Right lobe of liver (tissue), 6 donors: ENCODE measurements around the gene OR14A16. TPM values are rescaled to one million over a fixed set of nuclear protein-coding genes. Genes with fewer than 3 reads are reported as not detected.

Source experiments
- ATAC-seq, 4 donors: fragments of 200-7000 bp; cut with Tn5 transposase; one replicate each; pipeline ENCODE4 v1.9.1; 2020; ENCODE audit warnings: mild to moderate bottlenecking in 4 of 4, moderate library complexity in 4 of 4
- DNase-seq, 3 donors: peaks; one replicate each; pipeline ENCODE4 v3.0.0-alpha.2; 2020
- H3K27ac ChIP-seq, 3 donors: fragments of 200-600 bp; one replicate each; pipeline ENCODE4 v1.8.0; 2022
- H3K27me3 ChIP-seq, 2 donors: fragments of 200-600 bp; one replicate each; pipeline ENCODE4 v1.8.0; 2022
- H3K36me3 ChIP-seq, 4 donors: fragments of 200-600 bp; sonication (generic) in 1 of 4; one replicate each; pipeline versions ENCODE4 v1.5.1 to v1.8.0; 2017 to 2022; ENCODE audit warnings: control low read depth in 1 of 4
- H3K4me1 ChIP-seq, 4 donors: fragments of 200-600 bp; sonication (generic) in 1 of 4; one replicate each; pipeline versions ENCODE4 v1.5.1 to v1.8.0; 2017 to 2022; ENCODE audit warnings: control low read depth in 1 of 4
- H3K4me3 ChIP-seq, 3 donors: fragments of 200-600 bp; one replicate each; pipeline ENCODE4 v1.8.0; 2022
- H3K9me3 ChIP-seq, 4 donors: fragments of 200-600 bp; sonication (generic) in 1 of 4; one replicate each; pipeline versions ENCODE4 v1.5.1 to v1.8.0; 2017 to 2022; ENCODE audit warnings: control low read depth in 1 of 4
- CTCF ChIP-seq, 4 donors: fragments of 200-600 bp in 3 of 4; fragments of 450-650 bp in 1 of 4; IDR thresholded peaks; one replicate each; pipeline versions ENCODE4 v1.5.1 to v1.8.0; 2016 to 2022; ENCODE audit warnings: antibody characterized with exemption in 4 of 4, mild to moderate bottlenecking in 2 of 4
- POLR2A ChIP-seq: fragments of 450-650 bp; IDR thresholded peaks from one replicate; pipeline ENCODE4 v1.6.1; 2017; ENCODE audit warnings: antibody characterized with exemption, mild to moderate bottlenecking
- WGBS: methylation state at CpG from one replicate; pipeline ENCODE4 v1.1.6; 2018; ENCODE audit warnings: low coverage, low lambda C conversion rate; ENCODE audit not compliant: insufficient coverage; ENCODE audit errors: missing lambda C conversion rate; 5-methylcytosine and 5-hydroxymethylcytosine counted together
- intact Hi-C, 2 donors: fragments of 100-400 bp; cut with DNase I; formaldehyde crosslinking; loops; one replicate each; pipeline versions ENCODE4 v1.11.2 to v1.14.1; 2022
- total RNA-seq, 6 experiments: library from RNA; depleted of rRNA in 2 of 6; stranded (reverse); fragments of >200 nt in 2 of 6; fragmentation: NEBNext Ultra II Directional in 3 of 6; extraction: Animal tissue kit (Norgen Biotek cat#: 25700) in 3 of 6; gene quantifications; one replicate each; pipeline versions ENCODE4 v1.1.0 to v1.2.4, GENCODE V29; 2016 to 2023
- donor health status: DM: no; HTN: yes; CAD: no.
- donor health status: DM: no; HTN: no; CAD: no.
- donor health status: DM: no; HTN: no; CAD: no.
- donor health status: DM: no; HTN: yes; CAD: no.
- donor health status: DM: no; HTN: yes; CAD: no.

OR14A16 gene
- total RNA-seq, 6 experiments from 2014 or later = not detected

- Histone ChIP-seq H3K9me3 (no peaks in the 10 kb centered on the region), H3K27ac (no peak overlapping the region), H3K36me3 (no peaks in the 10 kb centered on the region), H3K4me3 (no peak overlapping the region), H3K4me1 (no peaks in the 10 kb centered on the region), H3K27me3 (no peaks in the 10 kb centered on the region)
- TF ChIP-seq CTCF (IDR thresholded peaks at IDR 0.05) (no peak), POLR2A (no peak)
- no peak for ATAC-seq
- 33% methylated on average over 1 of the region's 1 CpG for WGBS
- intact Hi-C loops = no loop called here
- no peak for DNase-seq
These were observed 25.7 kb upstream of the OR14A16 start for GRCh38 chr1:247849616-247850015.

GRCh38 chr1:247848346-247848745 lies 24.4 kb upstream of the OR14A16 start:
- WGBS = 69% methylated on average over 7 of the region's 7 CpGs
- H3K4me1 ChIP-seq = no peaks in the 10 kb centered on the region
- intact Hi-C loops = no loop called here

GRCh38 chr1:247845693-247846017 lies 21.7 kb upstream of the OR14A16 start:
- no peak for TF ChIP-seq CTCF (IDR thresholded peaks at IDR 0.05)
- TF ChIP-seq POLR2A = no peak
- intact Hi-C loops = no loop called here

More at GRCh38 chr1:247848346-247848745, 24.4 kb upstream of the OR14A16 start:
- Histone ChIP-seq H3K9me3 (no peaks in the 10 kb centered on the region), H3K27me3 (no peaks in the 10 kb centered on the region), H3K4me3 (no peak overlapping the region), H3K36me3 (no peaks in the 10 kb centered on the region), H3K27ac (no peak overlapping the region)
- ATAC-seq (no peak), DNase-seq (no peak)
- no peak for TF ChIP-seq POLR2A
- no peak for TF ChIP-seq CTCF (IDR thresholded peaks at IDR 0.05)

GRCh38 chr1:247845011-247845692 lies 21.2 kb upstream of the OR14A16 start:
- DNase-seq (no peak), ATAC-seq (no peak)
- Histone ChIP-seq H3K9me3 (no peaks in the 10 kb centered on the region), H3K4me1 (no peaks in the 10 kb centered on the region), H3K4me3 (no peak overlapping the region), H3K27ac (no peak overlapping the region), H3K36me3 (no peaks in the 10 kb centered on the region), H3K27me3 (no peaks in the 10 kb centered on the region)
- TF ChIP-seq POLR2A (no peak), CTCF (IDR thresholded peaks at IDR 0.05) (no peak)
- 63% methylated on average over 12 of the region's 12 CpGs for WGBS
- intact Hi-C loops = no loop called here

More at GRCh38 chr1:247845693-247846017, 21.7 kb upstream of the OR14A16 start:
- 39% methylated on average over 5 of the region's 5 CpGs for WGBS
- Histone ChIP-seq H3K9me3 (no peaks in the 10 kb centered on the region), H3K27ac (no peak overlapping the region), H3K36me3 (no peaks in the 10 kb centered on the region), H3K4me3 (no peak overlapping the region), H3K27me3 (no peaks in the 10 kb centered on the region), H3K4me1 (no peaks in the 10 kb centered on the region)
- DNase-seq = no peak
- no peak for ATAC-seq
